Measurements from ENCODE around the gene POC1B. TPM values are rescaled to one million over a fixed set of nuclear protein-coding genes. Genes with fewer than 3 reads are reported as not detected.

Gene POC1B
- total RNA-seq, 1 experiment from 2014 or later, result 14.1 TPM

- Histone ChIP-seq H3K4me1 (peaks cover 18% of the 10 kb centered on the region), H3K4me3 (ENCODE audit: low read depth, low read length) (no peak overlapping the region), H3K9me3 (0 out of 2 replicates have a peak, but pooled peaks cover 2% of the 10 kb centered on the region), H3K27me3 (replicated peaks; ENCODE audit: control insufficient read depth, insufficient read depth, low read length) (no peaks in the 10 kb centered on the region), H3K36me3 (ENCODE audit: control insufficient read depth, insufficient read depth, low read length) (no peaks in the 10 kb centered on the region)
- no peak for DNase-seq
- no peaks in the 10 kb centered on the region for H3K9me3 Mint-ChIP-seq (ENCODE audit: unreplicated experiment)
- ChIA-PET CTCF (no interaction called here), POLR2A (interaction anchor here (0.7 kb wide), 1 partner anchor 186 kb away, joined by 4 read pairs; no protein-coding TSS in a partner anchor)
- intact Hi-C loops (cut with micrococcal nuclease; ENCODE audit: unreplicated experiment), result no loop called here
- peak overlapping the region; percentile 48 for H3K27ac Mint-ChIP-seq (ENCODE audit: unreplicated experiment)
- H3K27me3 Mint-ChIP-seq (ENCODE audit: insufficient read depth, unreplicated experiment), result no peaks in the 10 kb centered on the region
- H3K4me3 Mint-ChIP-seq (ENCODE audit: unreplicated experiment), result no peak overlapping the region
- no TSS peak for BruUV-seq (replicated peaks)
- no peaks in the 10 kb centered on the region for H3K36me3 Mint-ChIP-seq (ENCODE audit: insufficient read depth, unreplicated experiment)
- no peak for TF ChIP-seq CTCF (IDR thresholded peaks at IDR 0.05; ENCODE audit: insufficient read depth in 1 of 2, low read depth in 1 of 2, low read length in 1 of 2, severe bottlenecking in 1 of 2, unreplicated experiment in 1 of 2)
- H3K4me1 Mint-ChIP-seq (ENCODE audit: low read depth, unreplicated experiment), result peaks cover 7% of the 10 kb centered on the region
Measured at GRCh38 chr12:89411846-89412245, 114.0 kb downstream of the POC1B start.

- ChIA-PET CTCF (no interaction called here), POLR2A (no interaction called here)
- no TSS peak for BruUV-seq (replicated peaks)
- Mint-ChIP-seq H3K36me3 (ENCODE audit: insufficient read depth, unreplicated experiment) (no peaks in the 10 kb centered on the region), H3K4me1 (ENCODE audit: low read depth, unreplicated experiment) (peaks cover 5% of the 10 kb centered on the region), H3K4me3 (ENCODE audit: unreplicated experiment) (no peak overlapping the region), H3K27ac (ENCODE audit: unreplicated experiment) (no peak overlapping the region), H3K27me3 (ENCODE audit: insufficient read depth, unreplicated experiment) (no peaks in the 10 kb centered on the region), H3K9me3 (ENCODE audit: unreplicated experiment) (no peaks in the 10 kb centered on the region)
- TF ChIP-seq CTCF (IDR thresholded peaks at IDR 0.05; ENCODE audit: insufficient read depth in 1 of 2, low read depth in 1 of 2, low read length in 1 of 2, severe bottlenecking in 1 of 2, unreplicated experiment in 1 of 2), result no peak
- DNase-seq, result no peak
- H3K27me3 ChIP-seq (replicated peaks; ENCODE audit: control insufficient read depth, insufficient read depth, low read length), result no peaks in the 10 kb centered on the region
- intact Hi-C loops (cut with micrococcal nuclease; ENCODE audit: unreplicated experiment), result no loop called here
- H3K9me3 ChIP-seq, result 0 out of 2 replicates have a peak, but pooled peaks cover 2% of the 10 kb centered on the region
- no peak overlapping the region for H3K4me3 ChIP-seq (ENCODE audit: low read depth, low read length)
- peaks cover 15% of the 10 kb centered on the region for H3K4me1 ChIP-seq
- no peaks in the 10 kb centered on the region for H3K36me3 ChIP-seq (ENCODE audit: control insufficient read depth, insufficient read depth, low read length)
Measured at GRCh38 chr12:89411234-89411633, 114.6 kb downstream of the POC1B start.

- DNase-seq, result no peak
- Histone ChIP-seq H3K4me1 (peaks cover 7% of the 10 kb centered on the region), H3K9me3 (0 out of 2 replicates have a peak, but pooled peaks cover 2% of the 10 kb centered on the region), H3K27me3 (replicated peaks; ENCODE audit: control insufficient read depth, insufficient read depth, low read length) (no peaks in the 10 kb centered on the region), H3K36me3 (ENCODE audit: control insufficient read depth, insufficient read depth, low read length) (no peaks in the 10 kb centered on the region), H3K4me3 (ENCODE audit: low read depth, low read length) (no peak overlapping the region)
- ChIA-PET CTCF (no interaction called here), POLR2A (no interaction called here)
- intact Hi-C loops (cut with micrococcal nuclease; ENCODE audit: unreplicated experiment), result no loop called here
- H3K9me3 Mint-ChIP-seq (ENCODE audit: unreplicated experiment), result peaks cover 10% of the 10 kb centered on the region
- BruUV-seq (replicated peaks), result no TSS peak
- TF ChIP-seq CTCF (IDR thresholded peaks at IDR 0.05; ENCODE audit: insufficient read depth in 1 of 2, low read depth in 1 of 2, low read length in 1 of 2, severe bottlenecking in 1 of 2, unreplicated experiment in 1 of 2), result no peak
- H3K36me3 Mint-ChIP-seq (ENCODE audit: insufficient read depth, unreplicated experiment), result no peaks in the 10 kb centered on the region
- peaks cover 8% of the 10 kb centered on the region for H3K4me1 Mint-ChIP-seq (ENCODE audit: low read depth, unreplicated experiment)
- no peak overlapping the region for H3K27ac Mint-ChIP-seq (ENCODE audit: unreplicated experiment)
- H3K4me3 Mint-ChIP-seq (ENCODE audit: unreplicated experiment), result no peak overlapping the region
- no peaks in the 10 kb centered on the region for H3K27me3 Mint-ChIP-seq (ENCODE audit: insufficient read depth, unreplicated experiment)
Measured at GRCh38 chr12:89405626-89406345, 120.1 kb downstream of the POC1B start.

Measured in Caco-2 (cell line).